H9 (cell line): ENCODE measurements around the gene ANKRD28. TPM values are rescaled to one million over a fixed set of nuclear protein-coding genes. Genes with fewer than 3 reads are reported as not detected.
A peak's percentile ranks its signal among the peaks of the same experiment; 100 is the strongest.

Source experiments
- DNase-seq: peaks from one replicate; pipeline ENCODE4 v3.0.0-alpha.2; 2017
- H2AFZ ChIP-seq: one replicate; pipeline ENCODE4 v1.6.1; 2013; ENCODE audit warnings: mild to moderate bottlenecking, low read length, control low read depth, moderate library complexity
- H2AK5ac ChIP-seq: 2 replicates; pipeline ENCODE4 v1.6.1; 2013; ENCODE audit warnings: low read length, control low read depth, mixed read lengths; ENCODE audit not compliant: insufficient read length
- H2BK120ac ChIP-seq: one replicate; pipeline ENCODE4 v1.6.1; 2013; ENCODE audit warnings: low read depth, mild to moderate bottlenecking, low read length, control low read depth, inconsistent platforms; ENCODE audit not compliant: poor library complexity, severe bottlenecking
- H2BK12ac ChIP-seq: 2 replicates; pipeline ENCODE4 v1.6.1; 2013; ENCODE audit warnings: low read length, control low read depth, mixed read lengths, low read depth; ENCODE audit not compliant: insufficient read length
- H2BK15ac ChIP-seq: 2 replicates; pipeline ENCODE4 v1.6.1; 2013; ENCODE audit warnings: low read depth, low read length, control low read depth
- H2BK20ac ChIP-seq: one replicate; pipeline ENCODE4 v1.6.1; 2013; ENCODE audit warnings: low read depth, mild to moderate bottlenecking, low read length, control low read depth, inconsistent platforms; ENCODE audit not compliant: poor library complexity, severe bottlenecking
- H2BK5ac ChIP-seq: 2 replicates; pipeline ENCODE4 v1.6.1; 2013; ENCODE audit warnings: low read length, control low read depth, mixed read lengths; ENCODE audit not compliant: insufficient read length
- H3K14ac ChIP-seq: 2 replicates; pipeline ENCODE4 v1.6.1; 2013; ENCODE audit warnings: low read length, control low read depth; ENCODE audit not compliant: insufficient read depth
- H3K18ac ChIP-seq: 2 replicates; pipeline ENCODE4 v1.6.1; 2013; ENCODE audit warnings: low read depth, mild to moderate bottlenecking, mixed read lengths, low read length, control low read depth; ENCODE audit not compliant: insufficient read length
- H3K23ac ChIP-seq: 2 replicates; pipeline ENCODE4 v1.6.1; 2013; ENCODE audit warnings: low read length, control low read depth, mixed read lengths, low read depth; ENCODE audit not compliant: insufficient read length
- H3K23me2 ChIP-seq: 2 replicates; pipeline ENCODE4 v1.6.1; 2013; ENCODE audit warnings: low read depth, mild to moderate bottlenecking, mixed read lengths, low read length, control low read depth; ENCODE audit not compliant: insufficient read length, poor library complexity, severe bottlenecking
- H3K27ac ChIP-seq: 2 replicates; pipeline ENCODE4 v1.5.1; 2013; ENCODE audit warnings: low read length, control low read depth, mixed read lengths, low read depth; ENCODE audit not compliant: insufficient read length
- H3K27me3 ChIP-seq: 2 replicates; pipeline ENCODE4 v1.6.1; 2013; ENCODE audit warnings: low read length, control low read depth, inconsistent platforms; ENCODE audit not compliant: insufficient read depth
- H3K4ac ChIP-seq: 2 replicates; pipeline ENCODE4 v1.6.1; 2013; ENCODE audit warnings: low read depth, mild to moderate bottlenecking, control low read depth, inconsistent platforms, low read length, moderate library complexity
- H3K4me1 ChIP-seq: 2 replicates; pipeline ENCODE4 v1.6.1; 2013; ENCODE audit warnings: low read length, control low read depth, inconsistent platforms; ENCODE audit not compliant: insufficient read depth
- H3K4me2 ChIP-seq: 2 replicates; pipeline ENCODE4 v1.6.1; 2013; ENCODE audit warnings: low read length, control low read depth, mixed read lengths; ENCODE audit not compliant: insufficient read length, insufficient read depth
- H3K56ac ChIP-seq: 2 replicates; pipeline ENCODE4 v1.6.1; 2013; ENCODE audit warnings: low read depth, mild to moderate bottlenecking, mixed read lengths, low read length, control low read depth; ENCODE audit not compliant: insufficient read length
- H3K79me1 ChIP-seq: 2 replicates; pipeline ENCODE4 v1.6.1; 2013; ENCODE audit warnings: low read depth, mild to moderate bottlenecking, moderate library complexity, low read length, control low read depth, inconsistent platforms; ENCODE audit not compliant: insufficient read depth, poor library complexity, severe bottlenecking
- H3K79me2 ChIP-seq: 2 replicates; pipeline ENCODE4 v1.6.1; 2013; ENCODE audit warnings: low read length, control low read depth, inconsistent platforms; ENCODE audit not compliant: insufficient read depth
- H3K9ac ChIP-seq: 2 replicates; pipeline ENCODE4 v1.6.1; 2013; ENCODE audit warnings: low read length, control low read depth, mixed read lengths; ENCODE audit not compliant: insufficient read length; ENCODE audit errors: extremely low read depth
- H3K9me3 ChIP-seq: one replicate; pipeline ENCODE4 v1.6.1; 2013; ENCODE audit warnings: low read depth, low read length, inconsistent platforms; ENCODE audit not compliant: control insufficient read depth
- H3T11ph ChIP-seq: one replicate; pipeline ENCODE4 v1.6.1; 2013; ENCODE audit warnings: mild to moderate bottlenecking, low read length, control low read depth, inconsistent platforms
- H4K20me1 ChIP-seq: one replicate; pipeline ENCODE4 v1.6.1; 2013; ENCODE audit not compliant: control insufficient read depth, insufficient read length, insufficient read depth
- H4K5ac ChIP-seq: 2 replicates; pipeline ENCODE4 v1.6.1; 2013; ENCODE audit warnings: low read depth, mild to moderate bottlenecking, mixed read lengths, low read length, control low read depth; ENCODE audit not compliant: insufficient read length
- H4K8ac ChIP-seq: replicated peaks from 2 replicates; pipeline ENCODE4 v1.6.1; 2013; ENCODE audit warnings: low read length, control low read depth, mixed read lengths, low read depth; ENCODE audit not compliant: insufficient read length
- H4K91ac ChIP-seq: 2 replicates; pipeline ENCODE4 v1.6.1; 2013; ENCODE audit warnings: low read depth, mild to moderate bottlenecking, moderate library complexity, mixed read lengths, low read length, control low read depth; ENCODE audit not compliant: insufficient read length
- H3K27ac Mint-ChIP-seq, 3 experiments: 2 replicates in 2 of 3; 3 replicates in 1 of 3; pipeline ENCODE4 v1.8.0; 2020 to 2021; ENCODE audit warnings: mixed read lengths in 3 of 3, mild to moderate bottlenecking in 1 of 3, moderate library complexity in 1 of 3
- H3K27me3 Mint-ChIP-seq: 2 replicates; pipeline ENCODE4 v1.8.0; 2021; ENCODE audit warnings: low read depth, mild to moderate bottlenecking, moderate library complexity, mixed read lengths
- H3K36me3 Mint-ChIP-seq, 3 experiments: 2 replicates in 2 of 3; 3 replicates in 1 of 3; pipeline ENCODE4 v1.8.0; 2020 to 2021; ENCODE audit warnings: low read depth in 3 of 3, mixed read lengths in 3 of 3; ENCODE audit not compliant: insufficient read depth in 1 of 3
- H3K4me1 Mint-ChIP-seq, 2 experiments: 2 replicates each; pipeline ENCODE4 v1.8.0; 2020; ENCODE audit warnings: mixed read lengths in 2 of 2
- H3K4me3 Mint-ChIP-seq, 2 experiments: 2 replicates in 1 of 2; 3 replicates in 1 of 2; pipeline ENCODE4 v1.8.0; 2020 to 2021; ENCODE audit warnings: mild to moderate bottlenecking in 2 of 2, mixed read lengths in 2 of 2, moderate library complexity in 1 of 2
- H3K9me3 Mint-ChIP-seq, 2 experiments: 2 replicates in 1 of 2; 3 replicates in 1 of 2; pipeline ENCODE4 v1.8.0; 2020; ENCODE audit warnings: mild to moderate bottlenecking in 2 of 2, mixed read lengths in 2 of 2, moderate library complexity in 1 of 2
- WGBS: extraction: QIAGEN DNeasy Blood & Tissue Kit; methylation state at CpG from one replicate; pipeline ENCODE4 v1.1.7; 2013; ENCODE audit warnings: missing lambda C conversion rate, low lambda C conversion rate, mixed read lengths; ENCODE audit not compliant: insufficient read length; ENCODE audit errors: extremely low coverage; 5-methylcytosine and 5-hydroxymethylcytosine counted together
- total RNA-seq: library from RNA; stranded (reverse); gene quantifications from 2 replicates; pipeline ENCODE4 v1.2.1, GENCODE V29; 2021
- TF ChIP-seq, protein P1 (sequence below): fragments of 200-600 bp; sonication (generic); conservative IDR thresholded peaks from 3 replicates; pipeline ENCODE4 v1.8.0; 2021; ENCODE audit warnings: antibody characterized with exemption, mild to moderate bottlenecking

The ANKRD28 gene
- total RNA-seq, 1 experiment from 2014 or later: 59.0 TPM

DNA sequence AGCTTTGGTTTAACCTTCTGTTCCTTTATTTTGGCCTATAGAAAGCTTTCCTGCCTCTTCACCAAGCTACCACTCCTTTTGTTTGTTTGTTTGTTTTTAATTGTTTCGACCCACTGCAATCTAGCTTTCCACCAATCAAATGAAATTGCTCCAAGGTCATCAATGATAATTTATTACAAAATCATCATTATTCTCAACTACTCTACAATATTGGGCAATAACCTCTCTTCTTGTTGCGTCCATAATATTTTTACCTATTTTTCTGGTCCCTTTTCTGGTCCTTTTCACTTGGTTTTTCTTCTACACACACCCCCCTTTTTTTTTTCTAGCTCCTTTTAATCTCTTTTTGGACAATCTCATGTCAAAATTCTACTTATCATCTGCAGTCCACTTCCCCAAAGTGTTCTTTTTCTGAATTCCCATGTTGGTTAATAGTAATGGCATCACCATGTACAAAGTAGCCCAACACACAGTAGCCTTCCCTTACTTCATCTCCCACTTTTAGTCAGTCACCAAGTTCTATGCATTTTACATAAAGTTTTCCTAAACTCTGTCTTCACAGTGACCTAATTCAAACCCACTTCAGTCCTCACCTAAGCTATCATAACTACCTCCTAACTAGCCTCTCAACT, 11.0 kb upstream of the ANKRD28 start:
- H3K56ac ChIP-seq: no peak overlapping the region
- H3K79me2 ChIP-seq: no peaks in the 10 kb centered on the region; the same call in 1 of the 2 replicates
- no peaks in the 10 kb centered on the region for H3K23me2 ChIP-seq
- H3K4me2 ChIP-seq: no peak overlapping the region
- H3K4me1 Mint-ChIP-seq: peaks cover 15 to 24% of the 10 kb centered on the region in 2 experiments
- H4K5ac ChIP-seq: no peak overlapping the region
- no peaks in the 10 kb centered on the region for H3K79me1 ChIP-seq
- H3K36me3 Mint-ChIP-seq: peaks cover 0 to 4% (median 0%) of the 10 kb centered on the region in 3 experiments; a peak in 1 of 7 replicates
- H2BK12ac ChIP-seq: no peak overlapping the region
- no peak overlapping the region for H2AK5ac ChIP-seq
- TF ChIP-seq, protein P1, sequence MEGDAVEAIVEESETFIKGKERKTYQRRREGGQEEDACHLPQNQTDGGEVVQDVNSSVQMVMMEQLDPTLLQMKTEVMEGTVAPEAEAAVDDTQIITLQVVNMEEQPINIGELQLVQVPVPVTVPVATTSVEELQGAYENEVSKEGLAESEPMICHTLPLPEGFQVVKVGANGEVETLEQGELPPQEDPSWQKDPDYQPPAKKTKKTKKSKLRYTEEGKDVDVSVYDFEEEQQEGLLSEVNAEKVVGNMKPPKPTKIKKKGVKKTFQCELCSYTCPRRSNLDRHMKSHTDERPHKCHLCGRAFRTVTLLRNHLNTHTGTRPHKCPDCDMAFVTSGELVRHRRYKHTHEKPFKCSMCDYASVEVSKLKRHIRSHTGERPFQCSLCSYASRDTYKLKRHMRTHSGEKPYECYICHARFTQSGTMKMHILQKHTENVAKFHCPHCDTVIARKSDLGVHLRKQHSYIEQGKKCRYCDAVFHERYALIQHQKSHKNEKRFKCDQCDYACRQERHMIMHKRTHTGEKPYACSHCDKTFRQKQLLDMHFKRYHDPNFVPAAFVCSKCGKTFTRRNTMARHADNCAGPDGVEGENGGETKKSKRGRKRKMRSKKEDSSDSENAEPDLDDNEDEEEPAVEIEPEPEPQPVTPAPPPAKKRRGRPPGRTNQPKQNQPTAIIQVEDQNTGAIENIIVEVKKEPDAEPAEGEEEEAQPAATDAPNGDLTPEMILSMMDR: no peak
- H2BK20ac ChIP-seq: no peak overlapping the region
- H3K9me3 ChIP-seq: no peaks in the 10 kb centered on the region
- H3K27me3 ChIP-seq: no peaks in the 10 kb centered on the region
- peak overlapping the region in 1 of 3 experiments; percentile 15; a peak in 2 of 7 replicates for H3K27ac Mint-ChIP-seq
- H3K14ac ChIP-seq: no peak overlapping the region
- no peak overlapping the region for H3T11ph ChIP-seq
- H3K4me3 Mint-ChIP-seq: no peak overlapping the region
- no peaks in the 10 kb centered on the region for H4K20me1 ChIP-seq
- no peaks in the 10 kb centered on the region for H3K9me3 Mint-ChIP-seq
- H3K4ac ChIP-seq: no peak overlapping the region
- no peaks in the 10 kb centered on the region for H3K27me3 Mint-ChIP-seq
- H2AFZ ChIP-seq: no peak overlapping the region
- H4K91ac ChIP-seq: no peak overlapping the region
- DNase-seq: no peak
- no peak overlapping the region for H3K27ac ChIP-seq
- no peak overlapping the region for H3K23ac ChIP-seq
- H3K18ac ChIP-seq: no peak overlapping the region
- H4K8ac ChIP-seq: no peak overlapping the region
- no peaks in the 10 kb centered on the region for H3K4me1 ChIP-seq
- no peak overlapping the region for H3K9ac ChIP-seq
- no peak overlapping the region for H2BK5ac ChIP-seq
- no peak overlapping the region for H2BK120ac ChIP-seq
- WGBS: 100% methylated on average over 1 of the region's 2 CpGs
- H2BK15ac ChIP-seq: no peak overlapping the region
